Measurements from ENCODE around the gene CFAP61. TPM values are rescaled to one million over a fixed set of nuclear protein-coding genes. Genes with fewer than 3 reads are reported as not detected.

CFAP61 gene
- total and polyA plus RNA-seq, 9 of the 15 experiments (the other 6 are each of a cell fraction or from before 2014, with no cell fraction given), result 0.11 TPM; not detected in 8

DNA sequence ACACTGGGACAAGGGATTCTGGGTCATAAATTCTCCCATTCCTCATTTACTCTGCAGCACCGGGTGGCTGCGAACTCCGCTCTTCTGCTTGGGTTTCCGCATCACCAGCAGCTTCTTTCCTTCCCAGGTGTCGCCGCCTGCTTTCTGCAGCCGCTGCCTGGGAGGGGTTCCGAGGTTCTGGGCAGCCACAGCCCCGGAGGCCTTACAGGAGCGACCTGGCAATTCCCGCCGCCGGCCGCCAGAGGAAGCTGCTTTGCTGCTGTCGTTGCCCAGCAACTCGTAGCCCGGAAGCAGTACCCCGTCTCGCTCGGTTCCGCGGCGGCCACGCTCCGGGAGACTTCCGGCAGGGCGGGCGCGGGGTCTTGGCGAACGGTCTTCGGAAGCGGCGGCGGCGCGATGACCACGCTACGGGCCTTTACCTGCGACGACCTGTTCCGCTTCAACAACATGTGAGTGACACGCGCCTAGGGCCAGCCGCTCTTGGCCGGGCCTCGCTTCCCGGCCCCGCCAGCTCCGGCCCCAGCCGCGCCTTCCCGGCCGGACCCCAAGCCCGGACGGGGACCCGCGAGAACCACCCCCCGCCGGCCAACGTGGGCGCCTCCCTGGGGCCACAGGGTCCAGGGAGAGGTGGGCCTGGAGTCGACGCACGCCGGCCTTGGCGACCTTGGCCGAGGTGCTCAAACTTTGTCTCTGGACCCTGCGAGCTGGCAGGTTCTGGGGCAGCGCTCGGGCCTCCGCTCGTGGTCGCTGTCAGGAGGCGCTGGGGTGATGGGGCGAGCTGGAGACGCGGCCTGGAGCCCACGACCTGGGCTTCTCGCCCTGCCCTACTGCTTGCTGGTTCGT is 35.1 kb upstream of the CFAP61 start, which contains the start of gene NAA20 (continued):
- TF ChIP-seq, protein P1, sequence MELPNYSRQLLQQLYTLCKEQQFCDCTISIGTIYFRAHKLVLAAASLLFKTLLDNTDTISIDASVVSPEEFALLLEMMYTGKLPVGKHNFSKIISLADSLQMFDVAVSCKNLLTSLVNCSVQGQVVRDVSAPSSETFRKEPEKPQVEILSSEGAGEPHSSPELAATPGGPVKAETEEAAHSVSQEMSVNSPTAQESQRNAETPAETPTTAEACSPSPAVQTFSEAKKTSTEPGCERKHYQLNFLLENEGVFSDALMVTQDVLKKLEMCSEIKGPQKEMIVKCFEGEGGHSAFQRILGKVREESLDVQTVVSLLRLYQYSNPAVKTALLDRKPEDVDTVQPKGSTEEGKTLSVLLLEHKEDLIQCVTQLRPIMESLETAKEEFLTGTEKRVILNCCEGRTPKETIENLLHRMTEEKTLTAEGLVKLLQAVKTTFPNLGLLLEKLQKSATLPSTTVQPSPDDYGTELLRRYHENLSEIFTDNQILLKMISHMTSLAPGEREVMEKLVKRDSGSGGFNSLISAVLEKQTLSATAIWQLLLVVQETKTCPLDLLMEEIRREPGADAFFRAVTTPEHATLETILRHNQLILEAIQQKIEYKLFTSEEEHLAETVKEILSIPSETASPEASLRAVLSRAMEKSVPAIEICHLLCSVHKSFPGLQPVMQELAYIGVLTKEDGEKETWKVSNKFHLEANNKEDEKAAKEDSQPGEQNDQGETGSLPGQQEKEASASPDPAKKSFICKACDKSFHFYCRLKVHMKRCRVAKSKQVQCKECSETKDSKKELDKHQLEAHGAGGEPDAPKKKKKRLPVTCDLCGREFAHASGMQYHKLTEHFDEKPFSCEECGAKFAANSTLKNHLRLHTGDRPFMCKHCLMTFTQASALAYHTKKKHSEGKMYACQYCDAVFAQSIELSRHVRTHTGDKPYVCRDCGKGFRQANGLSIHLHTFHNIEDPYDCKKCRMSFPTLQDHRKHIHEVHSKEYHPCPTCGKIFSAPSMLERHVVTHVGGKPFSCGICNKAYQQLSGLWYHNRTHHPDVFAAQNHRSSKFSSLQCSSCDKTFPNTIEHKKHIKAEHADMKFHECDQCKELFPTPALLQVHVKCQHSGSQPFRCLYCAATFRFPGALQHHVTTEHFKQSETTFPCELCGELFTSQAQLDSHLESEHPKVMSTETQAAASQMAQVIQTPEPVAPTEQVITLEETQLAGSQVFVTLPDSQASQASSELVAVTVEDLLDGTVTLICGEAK (IDR thresholded peaks at IDR 0.05), result peak; percentile 98
- TF ChIP-seq, protein P1 (CRISPR knock-in tag; IDR thresholded peaks at IDR 0.05), result no peak
- TF ChIP-seq PHF21A (IDR thresholded peaks at IDR 0.05; ENCODE audit: borderline replicate concordance, low read depth) (no peak), L3MBTL2 (IDR thresholded peaks at IDR 0.05) (peak; percentile 52; the same call in 1 of the 2 replicates), CREM (IDR thresholded peaks at IDR 0.05; ENCODE audit: low read depth) (peak; percentile 61), ZC3H8 (IDR thresholded peaks at IDR 0.05) (no peak), HDAC2 (IDR thresholded peaks at IDR 0.05) (no peak), SIN3B (IDR thresholded peaks at IDR 0.05; ENCODE audit: low read depth) (peak; percentile 82), POLR2G (IDR thresholded peaks at IDR 0.05; ENCODE audit: low read depth, low read length) (peak; percentile 79), JUNB (CRISPR knock-in tag; conservative IDR thresholded peaks at IDR 0.05) (no peak), MXI1 (IDR thresholded peaks at IDR 0.05; ENCODE audit: low read depth, low read length) (0 out of 2 replicates have a peak, but pooled peaks have one; percentile 59), ZNF311 (CRISPR knock-in tag; IDR thresholded peaks at IDR 0.05) (no peak), C11orf30 (IDR thresholded peaks at IDR 0.05; ENCODE audit: low read depth) (peak; percentile 86), CXXC5 (CRISPR knock-in tag; IDR thresholded peaks at IDR 0.05) (peak; percentile 89)
- TF ChIP-seq, protein P2, sequence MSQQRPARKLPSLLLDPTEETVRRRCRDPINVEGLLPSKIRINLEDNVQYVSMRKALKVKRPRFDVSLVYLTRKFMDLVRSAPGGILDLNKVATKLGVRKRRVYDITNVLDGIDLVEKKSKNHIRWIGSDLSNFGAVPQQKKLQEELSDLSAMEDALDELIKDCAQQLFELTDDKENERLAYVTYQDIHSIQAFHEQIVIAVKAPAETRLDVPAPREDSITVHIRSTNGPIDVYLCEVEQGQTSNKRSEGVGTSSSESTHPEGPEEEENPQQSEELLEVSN (IDR thresholded peaks at IDR 0.05; ENCODE audit: borderline replicate concordance in 1 of 2, extremely low read depth in 1 of 2, insufficient read depth in 1 of 2, insufficient read length in 1 of 2, low read depth in 1 of 2, low read length in 1 of 2, poor library complexity in 1 of 2, severe bottlenecking in 1 of 2), result peak; percentile 59 to 73
- TF ChIP-seq, protein P3, sequence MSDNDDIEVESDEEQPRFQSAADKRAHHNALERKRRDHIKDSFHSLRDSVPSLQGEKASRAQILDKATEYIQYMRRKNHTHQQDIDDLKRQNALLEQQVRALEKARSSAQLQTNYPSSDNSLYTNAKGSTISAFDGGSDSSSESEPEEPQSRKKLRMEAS (CRISPR knock-in tag; IDR thresholded peaks at IDR 0.05), result peak; percentile 36; the same call in 1 of the 2 replicates
- TF ChIP-seq, protein P4, sequence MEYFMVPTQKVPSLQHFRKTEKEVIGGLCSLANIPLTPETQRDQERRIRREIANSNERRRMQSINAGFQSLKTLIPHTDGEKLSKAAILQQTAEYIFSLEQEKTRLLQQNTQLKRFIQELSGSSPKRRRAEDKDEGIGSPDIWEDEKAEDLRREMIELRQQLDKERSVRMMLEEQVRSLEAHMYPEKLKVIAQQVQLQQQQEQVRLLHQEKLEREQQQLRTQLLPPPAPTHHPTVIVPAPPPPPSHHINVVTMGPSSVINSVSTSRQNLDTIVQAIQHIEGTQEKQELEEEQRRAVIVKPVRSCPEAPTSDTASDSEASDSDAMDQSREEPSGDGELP (CRISPR knock-in tag; IDR thresholded peaks at IDR 0.05; ENCODE audit: borderline replicate concordance), result peak; percentile 35; the same call in 1 of the 2 replicates
